Suprapubic skin (tissue), 4 donors: ENCODE measurements around the gene IL1B. TPM values are rescaled to one million over a fixed set of nuclear protein-coding genes. Genes with fewer than 3 reads are reported as not detected.

Experiments used
- DNase-seq, 2 donors: peaks; one replicate each; pipeline ENCODE4 v3.0.0-alpha.2; 2019; ENCODE audit warnings: low spot score in 2 of 2
- H3K27ac ChIP-seq: fragments of 200-600 bp; sonication (generic); one replicate; pipeline ENCODE4 v1.5.1; 2019
- H3K27me3 ChIP-seq: fragments of 200-600 bp; sonication (generic); one replicate; pipeline ENCODE4 v1.5.1; 2019
- H3K36me3 ChIP-seq: fragments of 200-600 bp; sonication (generic); one replicate; pipeline ENCODE4 v1.5.1; 2019
- H3K4me1 ChIP-seq: fragments of 200-600 bp; sonication (generic); one replicate; pipeline ENCODE4 v1.5.1; 2019
- H3K4me3 ChIP-seq: fragments of 200-600 bp; sonication (generic); one replicate; pipeline ENCODE4 v1.5.1; 2019; ENCODE audit warnings: mild to moderate bottlenecking
- H3K9me3 ChIP-seq: fragments of 200-600 bp; sonication (generic); one replicate; pipeline ENCODE4 v1.5.1; 2019
- CTCF ChIP-seq, 2 donors: fragments of 200-600 bp in 1 of 2; fragments of 450-650 bp in 1 of 2; sonication (generic) in 1 of 2; IDR thresholded peaks; one replicate each; pipeline ENCODE4 v1.5.1; 2016 to 2019; ENCODE audit warnings: antibody characterized with exemption in 2 of 2, mild to moderate bottlenecking in 1 of 2, moderate library complexity in 1 of 2
- EP300 ChIP-seq: sonication (generic); formaldehyde crosslinking; IDR thresholded peaks from one replicate; pipeline ENCODE4 v1.6.1; 2017; ENCODE audit warnings: antibody characterized with exemption
- POLR2A ChIP-seq, 2 donors: fragments of 450-650 bp; IDR thresholded peaks; one replicate each; pipeline ENCODE4 v1.6.1; 2017; ENCODE audit warnings: antibody characterized with exemption in 2 of 2, mild to moderate bottlenecking in 2 of 2, moderate library complexity in 2 of 2
- POLR2AphosphoS5 ChIP-seq, 3 donors: sonication (generic); formaldehyde crosslinking; IDR thresholded peaks; one replicate each; pipeline ENCODE4 v1.6.1; 2017; ENCODE audit warnings: antibody characterized with exemption in 3 of 3
- WGBS: methylation state at CpG from one replicate; pipeline ENCODE4 v1.1.5; 2018; 5-methylcytosine and 5-hydroxymethylcytosine counted together
- total RNA-seq, 4 donors: library from RNA; depleted of rRNA; stranded (reverse); fragments of >200 nt; gene quantifications; one replicate each; pipeline ENCODE4 v1.1.0, GENCODE V29; 2016

The IL1B gene
- total RNA-seq, 4 donors from 2014 or later, result 1.2 TPM; not detected in 3

GRCh38 chr2:112821142-112821541, 15.4 kb downstream of the IL1B start:
- TF ChIP-seq POLR2A (IDR thresholded peaks at IDR 0.05) (no peak), CTCF (IDR thresholded peaks at IDR 0.05) (no peak), EP300 (no peak), POLR2AphosphoS5 (IDR thresholded peaks at IDR 0.05) (no peak)
- WGBS, result 77% methylated on average over 5 of the region's 5 CpGs
- H3K36me3 ChIP-seq, result no peaks in the 10 kb centered on the region
- no peak overlapping the region for H3K4me3 ChIP-seq
- no peaks in the 10 kb centered on the region for H3K9me3 ChIP-seq
- no peak overlapping the region for H3K27ac ChIP-seq
- no peak for DNase-seq
- peaks cover under 1% of the 10 kb centered on the region for H3K27me3 ChIP-seq
- H3K4me1 ChIP-seq, result no peaks in the 10 kb centered on the region

- no peaks in the 10 kb centered on the region for H3K9me3 ChIP-seq
- no peaks in the 10 kb centered on the region for H3K36me3 ChIP-seq
Observed at GRCh38 chr2:112820343-112820742, 16.2 kb downstream of the IL1B start.

GRCh38 chr2:112819081-112819480, 17.5 kb downstream of the IL1B start:
- Histone ChIP-seq H3K4me1 (peaks cover 8% of the 10 kb centered on the region), H3K9me3 (no peaks in the 10 kb centered on the region), H3K36me3 (no peaks in the 10 kb centered on the region), H3K4me3 (no peak overlapping the region), H3K27ac (no peak overlapping the region), H3K27me3 (no peaks in the 10 kb centered on the region)
- no peak for DNase-seq
- 77% methylated on average over 7 of the region's 7 CpGs for WGBS
- TF ChIP-seq POLR2A (IDR thresholded peaks at IDR 0.05) (no peak), EP300 (no peak), CTCF (IDR thresholded peaks at IDR 0.05) (no peak), POLR2AphosphoS5 (IDR thresholded peaks at IDR 0.05) (no peak)

More at GRCh38 chr2:112820343-112820742, 16.2 kb downstream of the IL1B start:
- Histone ChIP-seq H3K4me3 (no peak overlapping the region), H3K27me3 (no peaks in the 10 kb centered on the region), H3K4me1 (no peaks in the 10 kb centered on the region), H3K27ac (no peak overlapping the region)
- TF ChIP-seq POLR2AphosphoS5 (IDR thresholded peaks at IDR 0.05) (no peak), EP300 (no peak), CTCF (IDR thresholded peaks at IDR 0.05) (no peak), POLR2A (IDR thresholded peaks at IDR 0.05) (no peak)
- DNase-seq, result no peak

- Histone ChIP-seq H3K9me3 (no peaks in the 10 kb centered on the region), H3K4me3 (no peak overlapping the region), H3K4me1 (peaks cover 15% of the 10 kb centered on the region), H3K36me3 (no peaks in the 10 kb centered on the region), H3K27ac (no peak overlapping the region), H3K27me3 (no peaks in the 10 kb centered on the region)
- WGBS, result 61% methylated on average over 3 of the region's 3 CpGs
- DNase-seq, result no peak
- no peak for TF ChIP-seq CTCF (IDR thresholded peaks at IDR 0.05)
- no peak for TF ChIP-seq POLR2A (IDR thresholded peaks at IDR 0.05)
- TF ChIP-seq EP300, result no peak
- no peak for TF ChIP-seq POLR2AphosphoS5 (IDR thresholded peaks at IDR 0.05)
Observed at GRCh38 chr2:112818094-112818902, 18.3 kb downstream of the IL1B start.

- peaks cover 25% of the 10 kb centered on the region for H3K4me1 ChIP-seq
- 66% methylated on average over 4 of the region's 4 CpGs for WGBS
- H3K36me3 ChIP-seq, result no peaks in the 10 kb centered on the region
- no peaks in the 10 kb centered on the region for H3K9me3 ChIP-seq
- TF ChIP-seq CTCF (IDR thresholded peaks at IDR 0.05) (no peak), POLR2A (IDR thresholded peaks at IDR 0.05) (no peak), EP300 (no peak), POLR2AphosphoS5 (IDR thresholded peaks at IDR 0.05) (no peak)
- no peak overlapping the region for H3K27ac ChIP-seq
- no peak overlapping the region for H3K4me3 ChIP-seq
- H3K27me3 ChIP-seq, result no peaks in the 10 kb centered on the region
- DNase-seq, result no peak
Observed at GRCh38 chr2:112817082-112817689, 19.4 kb downstream of the IL1B start.
